ENCODE measurements around the gene UROD.
A peak's percentile ranks its signal among the peaks of the same experiment; 100 is the strongest.

Gene UROD

DNA sequence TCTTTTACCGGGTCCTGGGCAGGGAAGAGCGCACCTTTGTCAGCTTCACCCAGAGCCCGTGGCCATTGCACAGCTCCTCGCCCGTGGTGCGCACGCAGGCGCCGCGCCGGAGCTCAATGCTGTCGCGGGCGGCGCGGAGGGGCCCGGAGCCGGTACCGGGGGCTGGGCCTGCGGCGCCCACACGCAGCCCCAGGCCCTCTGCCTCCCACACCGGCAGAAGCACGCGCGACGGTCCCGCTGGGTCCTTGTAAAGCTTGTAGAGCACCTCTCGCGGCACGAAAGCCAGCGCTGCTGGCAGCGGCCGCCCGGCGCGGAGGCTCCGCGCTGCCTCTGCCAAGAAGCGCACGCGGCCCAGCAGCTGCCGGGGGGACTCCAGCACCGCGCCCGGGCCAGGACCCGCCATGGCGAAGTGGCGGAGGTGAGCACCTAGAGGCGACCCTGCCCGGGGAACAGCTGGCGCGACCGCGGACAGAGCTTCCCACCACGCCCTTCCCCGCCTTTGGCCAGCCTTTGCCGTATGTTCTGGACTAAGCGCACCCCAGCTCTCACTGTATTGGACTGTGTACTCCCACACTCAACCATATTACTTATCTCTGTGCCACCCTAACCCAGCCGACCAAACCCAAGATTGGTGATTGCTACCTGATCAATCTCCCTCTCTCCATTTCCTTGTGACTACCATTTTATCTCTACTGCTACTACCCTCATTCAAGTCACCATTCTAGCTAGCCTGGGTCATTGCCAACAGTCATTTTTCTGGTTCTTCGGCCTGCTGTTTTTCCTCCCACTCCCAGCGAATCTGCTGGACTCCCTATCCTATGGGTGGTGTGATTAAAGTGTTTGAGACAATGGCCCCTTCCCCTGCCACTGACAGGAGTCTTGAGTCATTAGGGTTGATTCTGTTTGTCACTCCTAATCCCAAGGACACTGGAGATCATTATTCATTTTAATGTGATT is 921 bp upstream of the UROD start, which contains the start of gene HECTD3:
Gene HECTD3 (minus strand): TSS at position 470 of the 957 bp plus-strand sequence. CDS start 67 bp downstream, at position 403.
- Histone ChIP-seq H3K9me3 (no peaks in the 10 kb centered on the region), H3K36me3 (no peaks in the 10 kb centered on the region), H3K27me3 (no peaks in the 10 kb centered on the region), H3K4me3 (ENCODE audit: low read depth, low read length) (peak within 1 kb of the TSS; percentile 80), H3K4me1 (peaks cover 3% of the 10 kb centered on the region; the same call in 1 of the 2 replicates)
- TF ChIP-seq, protein P1, sequence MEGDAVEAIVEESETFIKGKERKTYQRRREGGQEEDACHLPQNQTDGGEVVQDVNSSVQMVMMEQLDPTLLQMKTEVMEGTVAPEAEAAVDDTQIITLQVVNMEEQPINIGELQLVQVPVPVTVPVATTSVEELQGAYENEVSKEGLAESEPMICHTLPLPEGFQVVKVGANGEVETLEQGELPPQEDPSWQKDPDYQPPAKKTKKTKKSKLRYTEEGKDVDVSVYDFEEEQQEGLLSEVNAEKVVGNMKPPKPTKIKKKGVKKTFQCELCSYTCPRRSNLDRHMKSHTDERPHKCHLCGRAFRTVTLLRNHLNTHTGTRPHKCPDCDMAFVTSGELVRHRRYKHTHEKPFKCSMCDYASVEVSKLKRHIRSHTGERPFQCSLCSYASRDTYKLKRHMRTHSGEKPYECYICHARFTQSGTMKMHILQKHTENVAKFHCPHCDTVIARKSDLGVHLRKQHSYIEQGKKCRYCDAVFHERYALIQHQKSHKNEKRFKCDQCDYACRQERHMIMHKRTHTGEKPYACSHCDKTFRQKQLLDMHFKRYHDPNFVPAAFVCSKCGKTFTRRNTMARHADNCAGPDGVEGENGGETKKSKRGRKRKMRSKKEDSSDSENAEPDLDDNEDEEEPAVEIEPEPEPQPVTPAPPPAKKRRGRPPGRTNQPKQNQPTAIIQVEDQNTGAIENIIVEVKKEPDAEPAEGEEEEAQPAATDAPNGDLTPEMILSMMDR (IDR thresholded peaks at IDR 0.05; ENCODE audit: low read depth, low read length): no peak
- DNase-seq: peak; percentile 73

DNA sequence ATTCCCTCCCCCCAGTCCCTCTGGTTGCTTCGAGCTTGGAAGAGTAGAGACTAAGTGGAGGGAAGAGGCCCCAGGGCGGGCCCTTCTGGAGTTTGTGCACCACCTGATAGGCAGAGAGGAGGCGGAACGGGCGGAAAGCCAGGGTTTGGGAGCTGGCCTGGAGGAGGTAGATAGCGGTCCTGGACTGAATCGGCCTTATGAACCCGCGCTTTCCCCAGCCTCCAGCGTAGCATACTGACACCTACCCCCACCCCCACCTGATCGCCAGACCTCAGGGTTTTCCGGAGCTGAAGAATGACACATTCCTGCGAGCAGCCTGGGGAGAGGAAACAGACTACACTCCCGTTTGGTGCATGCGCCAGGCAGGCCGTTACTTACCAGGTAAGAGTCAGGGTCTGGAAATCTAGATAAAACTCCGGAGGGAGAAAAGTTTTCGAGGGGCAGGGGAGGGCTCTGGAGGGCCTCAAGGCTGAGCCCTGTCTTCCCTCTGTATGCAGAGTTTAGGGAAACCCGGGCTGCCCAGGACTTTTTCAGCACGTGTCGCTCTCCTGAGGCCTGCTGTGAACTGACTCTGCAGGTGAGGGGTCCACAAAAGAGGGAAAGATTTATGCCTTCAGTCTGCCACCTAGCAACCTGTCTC is 705 bp downstream of the UROD start:
- H3K36me3 ChIP-seq: no peaks in the 10 kb centered on the region
- peak; percentile 58 for DNase-seq
- H3K4me1 ChIP-seq: peaks cover 3% of the 10 kb centered on the region; the same call in 1 of the 2 replicates
- no peaks in the 10 kb centered on the region for H3K9me3 ChIP-seq
- H3K4me3 ChIP-seq (ENCODE audit: low read depth, low read length): peak overlapping the region; percentile 80
- TF ChIP-seq, protein P1 (IDR thresholded peaks at IDR 0.05; ENCODE audit: low read depth, low read length): no peak
- no peaks in the 10 kb centered on the region for H3K27me3 ChIP-seq

DNA sequence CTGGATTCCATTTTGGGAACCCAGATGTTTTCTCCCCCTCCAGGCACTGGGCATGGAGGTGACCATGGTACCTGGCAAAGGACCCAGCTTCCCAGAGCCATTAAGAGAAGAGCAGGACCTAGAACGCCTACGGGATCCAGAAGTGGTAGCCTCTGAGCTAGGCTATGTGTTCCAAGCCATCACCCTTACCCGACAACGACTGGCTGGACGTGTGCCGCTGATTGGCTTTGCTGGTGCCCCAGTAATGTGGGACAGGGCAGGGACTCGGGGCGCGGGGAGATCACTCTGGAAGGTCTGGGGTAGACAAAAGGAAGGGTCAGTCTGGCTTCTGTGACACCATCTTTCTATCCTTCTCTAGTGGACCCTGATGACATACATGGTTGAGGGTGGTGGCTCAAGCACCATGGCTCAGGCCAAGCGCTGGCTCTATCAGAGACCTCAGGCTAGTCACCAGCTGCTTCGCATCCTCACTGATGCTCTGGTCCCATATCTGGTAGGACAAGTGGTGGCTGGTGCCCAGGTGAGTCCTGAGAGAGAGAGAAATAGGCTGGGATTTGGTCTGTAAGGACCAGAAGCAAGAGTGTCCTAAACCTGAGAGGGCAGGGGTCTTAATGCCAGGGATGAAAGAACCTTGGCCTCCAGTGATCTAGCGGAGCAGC is 1.6 kb downstream of the UROD start:
- Histone ChIP-seq H3K4me3 (ENCODE audit: low read depth, low read length) (no peak overlapping the region), H3K27me3 (no peaks in the 10 kb centered on the region), H3K9me3 (no peaks in the 10 kb centered on the region), H3K4me1 (peaks cover 3% of the 10 kb centered on the region; the same call in 1 of the 2 replicates), H3K36me3 (no peaks in the 10 kb centered on the region)
- DNase-seq: no peak
- TF ChIP-seq, protein P1 (IDR thresholded peaks at IDR 0.05; ENCODE audit: low read depth, low read length): no peak

DNA sequence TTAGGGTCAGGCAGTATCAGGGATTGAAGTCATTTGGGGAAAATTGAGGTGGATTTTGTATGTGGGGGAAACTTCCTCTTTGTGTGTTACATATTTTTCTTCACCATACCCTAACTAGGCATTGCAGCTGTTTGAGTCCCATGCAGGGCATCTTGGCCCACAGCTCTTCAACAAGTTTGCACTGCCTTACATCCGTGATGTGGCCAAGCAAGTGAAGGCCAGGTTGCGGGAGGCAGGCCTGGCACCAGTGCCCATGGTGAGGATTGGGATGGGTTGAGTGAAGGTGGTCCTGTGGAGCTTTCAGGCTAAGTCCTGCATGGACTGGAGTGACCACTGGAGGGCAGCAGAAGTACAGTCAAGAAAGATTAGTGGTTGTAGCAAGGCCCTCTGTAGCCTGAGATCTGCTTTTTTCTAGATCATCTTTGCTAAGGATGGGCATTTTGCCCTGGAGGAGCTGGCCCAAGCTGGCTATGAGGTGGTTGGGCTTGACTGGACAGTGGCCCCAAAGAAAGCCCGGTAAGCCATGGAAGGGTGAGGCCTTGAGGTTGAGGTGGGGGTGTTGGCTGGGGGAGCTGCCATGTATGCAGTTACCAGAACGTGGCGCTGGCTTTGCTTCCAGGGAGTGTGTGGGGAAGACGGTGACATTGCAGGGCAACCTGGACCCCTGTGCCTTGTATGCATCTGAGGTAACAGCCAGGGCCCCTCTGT is 2.4 kb downstream of the UROD start:
- Histone ChIP-seq H3K4me1 (peaks cover 3% of the 10 kb centered on the region; the same call in 1 of the 2 replicates), H3K27me3 (no peaks in the 10 kb centered on the region), H3K4me3 (ENCODE audit: low read depth, low read length) (no peak overlapping the region), H3K9me3 (no peaks in the 10 kb centered on the region), H3K36me3 (no peaks in the 10 kb centered on the region)
- peak; percentile 68 for DNase-seq
- TF ChIP-seq, protein P1 (IDR thresholded peaks at IDR 0.05; ENCODE audit: low read depth, low read length): peak; percentile 72

DNA sequence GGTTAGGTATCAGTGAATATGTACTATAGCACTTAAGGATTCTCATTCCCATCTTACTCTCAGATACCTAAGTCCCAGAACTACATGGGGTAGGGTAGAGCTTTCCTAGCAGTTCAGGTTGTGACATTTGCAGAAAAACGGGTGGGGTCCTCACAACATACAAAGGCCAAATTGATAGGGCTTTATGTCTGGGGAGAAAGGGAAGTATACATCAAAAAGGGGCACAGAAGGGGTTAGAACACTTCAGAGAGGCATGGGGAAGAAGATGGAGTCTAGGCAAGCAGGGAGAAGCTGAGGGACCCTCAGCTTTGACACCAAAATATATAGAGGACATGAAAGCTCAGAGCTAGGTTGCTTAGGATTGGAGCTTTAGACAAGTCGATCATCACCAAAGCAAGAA is 3.6 kb downstream of the UROD start:
- H3K4me3 ChIP-seq (ENCODE audit: low read depth, low read length): no peak overlapping the region
- H3K27me3 ChIP-seq: no peaks in the 10 kb centered on the region
- no peak for DNase-seq
- H3K4me1 ChIP-seq: peaks cover 3% of the 10 kb centered on the region; the same call in 1 of the 2 replicates
- no peaks in the 10 kb centered on the region for H3K36me3 ChIP-seq
- H3K9me3 ChIP-seq: no peaks in the 10 kb centered on the region
- TF ChIP-seq, protein P1 (IDR thresholded peaks at IDR 0.05; ENCODE audit: low read depth, low read length): no peak

Measured in BE2C (cell line).